Spleen (tissue), 7 donors: ENCODE measurements around the gene KATNAL2.

Experiments used
- POLR2A ChIP-seq, 3 donors: fragments of 450-650 bp; IDR thresholded peaks; one replicate each; pipeline ENCODE4 v1.5.1; 2017; ENCODE audit warnings: antibody characterized with exemption in 3 of 3, mild to moderate bottlenecking in 1 of 3
- POLR2AphosphoS5 ChIP-seq, 3 donors: sonication (generic); formaldehyde crosslinking; IDR thresholded peaks; one replicate each; pipeline ENCODE4 v1.5.1; 2017; ENCODE audit warnings: antibody characterized with exemption in 3 of 3
- TF ChIP-seq, protein P1 (sequence below), 11 experiments: fragments of 200-600 bp in 7 of 11; fragments of 450-650 bp in 4 of 11; sonication (generic) in 4 of 11; IDR thresholded peaks in 8 of 11; conservative IDR thresholded peaks in 3 of 11; 1 replicate in 7 of 11; 2 replicates in 4 of 11; pipeline versions ENCODE4 v1.4.0 to v1.8.0; 2016 to 2021; ENCODE audit warnings: antibody characterized with exemption in 11 of 11, inconsistent platforms in 4 of 11, mild to moderate bottlenecking in 1 of 11
- donor health status: DM: no; HTN: no; CAD: no; lungs with moderate emphysema.
- donor health status: DM: no; HTN: no; CAD: no.
- donor health status: DM: no; HTN: no; CAD: no.

DNA sequence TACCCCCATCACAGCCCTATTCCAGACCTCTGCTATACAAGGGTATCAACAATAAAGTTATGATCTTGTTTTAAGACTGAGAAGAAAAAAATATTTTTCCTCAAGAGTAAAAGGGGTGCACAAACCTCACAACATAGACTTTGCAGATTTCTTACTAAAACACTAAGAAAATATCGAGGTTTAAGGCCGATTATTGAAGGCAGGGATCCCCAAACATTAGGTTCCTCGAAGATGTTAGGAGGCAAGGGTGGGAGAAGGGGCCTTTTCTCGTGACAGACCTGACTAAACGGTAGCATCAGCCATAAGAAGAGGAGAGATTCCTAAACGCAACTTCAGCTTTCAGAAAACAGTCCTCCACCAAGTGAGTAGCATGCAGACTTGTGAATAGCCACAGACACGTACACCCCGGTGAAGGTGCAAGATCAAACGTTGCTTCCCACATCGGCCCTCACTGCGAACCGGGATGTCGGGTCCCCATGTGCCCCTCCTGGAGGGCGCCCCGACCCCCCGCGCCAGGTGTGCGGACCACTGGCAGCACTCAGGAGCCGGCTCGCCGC, 773 bp upstream of the KATNAL2 start:
- TF ChIP-seq, protein P1, sequence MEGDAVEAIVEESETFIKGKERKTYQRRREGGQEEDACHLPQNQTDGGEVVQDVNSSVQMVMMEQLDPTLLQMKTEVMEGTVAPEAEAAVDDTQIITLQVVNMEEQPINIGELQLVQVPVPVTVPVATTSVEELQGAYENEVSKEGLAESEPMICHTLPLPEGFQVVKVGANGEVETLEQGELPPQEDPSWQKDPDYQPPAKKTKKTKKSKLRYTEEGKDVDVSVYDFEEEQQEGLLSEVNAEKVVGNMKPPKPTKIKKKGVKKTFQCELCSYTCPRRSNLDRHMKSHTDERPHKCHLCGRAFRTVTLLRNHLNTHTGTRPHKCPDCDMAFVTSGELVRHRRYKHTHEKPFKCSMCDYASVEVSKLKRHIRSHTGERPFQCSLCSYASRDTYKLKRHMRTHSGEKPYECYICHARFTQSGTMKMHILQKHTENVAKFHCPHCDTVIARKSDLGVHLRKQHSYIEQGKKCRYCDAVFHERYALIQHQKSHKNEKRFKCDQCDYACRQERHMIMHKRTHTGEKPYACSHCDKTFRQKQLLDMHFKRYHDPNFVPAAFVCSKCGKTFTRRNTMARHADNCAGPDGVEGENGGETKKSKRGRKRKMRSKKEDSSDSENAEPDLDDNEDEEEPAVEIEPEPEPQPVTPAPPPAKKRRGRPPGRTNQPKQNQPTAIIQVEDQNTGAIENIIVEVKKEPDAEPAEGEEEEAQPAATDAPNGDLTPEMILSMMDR (IDR thresholded peaks at IDR 0.05 in 8 of 11, conservative IDR thresholded peaks at IDR 0.05 in 3 of 11): no peak
- TF ChIP-seq POLR2A (IDR thresholded peaks at IDR 0.05): no peak
- no peak for TF ChIP-seq POLR2AphosphoS5 (IDR thresholded peaks at IDR 0.05)
